Stimulated activated naive CD8-positive, alpha-beta T cell treated with anti-CD3 and anti-CD28 coated beads, Interleukin-15, amount 100 ng/mL, for 72 hours (primary cell): Measurements from ENCODE around the gene BBIP1.

Source experiments
- ATAC-seq: fragments of 150-1000 bp; cut with Tn5 transposase; 2 replicates; pipeline ENCODE4 v1.10.0; 2021; ENCODE audit warnings: mild to moderate bottlenecking, moderate library complexity
- DNase-seq, 2 donors: peaks; one replicate each; pipeline ENCODE4 v3.0.0; 2021 to 2022
- H3K27ac Mint-ChIP-seq, 2 donors: one replicate each; pipeline ENCODE4 v1.8.0; 2022; ENCODE audit warnings: mild to moderate bottlenecking in 2 of 2, mixed read lengths in 2 of 2, moderate library complexity in 2 of 2
- H3K27me3 Mint-ChIP-seq: one replicate; pipeline ENCODE4 v1.8.0; 2022; ENCODE audit warnings: mixed read lengths
- H3K4me1 Mint-ChIP-seq: one replicate; pipeline ENCODE4 v1.8.0; 2022; ENCODE audit warnings: mild to moderate bottlenecking, mixed read lengths
- H3K4me3 Mint-ChIP-seq, 2 donors: one replicate each; pipeline ENCODE4 v1.8.0; 2022; ENCODE audit warnings: mild to moderate bottlenecking in 2 of 2, mixed read lengths in 2 of 2, moderate library complexity in 1 of 2
- H3K9me3 Mint-ChIP-seq, 2 donors: one replicate each; pipeline ENCODE4 v1.8.0; 2022; ENCODE audit warnings: mixed read lengths in 2 of 2

Gene BBIP1

DNA sequence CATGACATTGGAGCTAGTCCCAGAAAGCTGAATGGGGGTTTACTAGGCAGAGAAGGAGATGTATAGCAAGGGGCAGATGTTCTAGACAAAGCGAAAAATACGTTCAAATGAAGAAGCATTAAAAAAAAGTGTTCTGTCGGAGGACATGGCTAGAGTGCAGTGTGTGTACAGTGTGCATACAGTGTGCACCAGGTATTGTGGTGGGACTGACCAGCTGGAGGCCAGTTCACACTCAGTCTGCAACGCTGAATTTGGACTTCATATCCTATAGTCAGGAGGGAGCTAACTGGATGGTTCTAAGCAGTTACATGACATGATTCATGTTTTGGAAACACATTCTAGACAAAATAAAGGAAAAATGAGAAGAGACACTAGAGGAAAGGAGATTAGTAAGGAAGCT lies 8.8 kb downstream of the BBIP1 start:
- peaks cover 11% of the 10 kb centered on the region for H3K4me1 Mint-ChIP-seq

DNA sequence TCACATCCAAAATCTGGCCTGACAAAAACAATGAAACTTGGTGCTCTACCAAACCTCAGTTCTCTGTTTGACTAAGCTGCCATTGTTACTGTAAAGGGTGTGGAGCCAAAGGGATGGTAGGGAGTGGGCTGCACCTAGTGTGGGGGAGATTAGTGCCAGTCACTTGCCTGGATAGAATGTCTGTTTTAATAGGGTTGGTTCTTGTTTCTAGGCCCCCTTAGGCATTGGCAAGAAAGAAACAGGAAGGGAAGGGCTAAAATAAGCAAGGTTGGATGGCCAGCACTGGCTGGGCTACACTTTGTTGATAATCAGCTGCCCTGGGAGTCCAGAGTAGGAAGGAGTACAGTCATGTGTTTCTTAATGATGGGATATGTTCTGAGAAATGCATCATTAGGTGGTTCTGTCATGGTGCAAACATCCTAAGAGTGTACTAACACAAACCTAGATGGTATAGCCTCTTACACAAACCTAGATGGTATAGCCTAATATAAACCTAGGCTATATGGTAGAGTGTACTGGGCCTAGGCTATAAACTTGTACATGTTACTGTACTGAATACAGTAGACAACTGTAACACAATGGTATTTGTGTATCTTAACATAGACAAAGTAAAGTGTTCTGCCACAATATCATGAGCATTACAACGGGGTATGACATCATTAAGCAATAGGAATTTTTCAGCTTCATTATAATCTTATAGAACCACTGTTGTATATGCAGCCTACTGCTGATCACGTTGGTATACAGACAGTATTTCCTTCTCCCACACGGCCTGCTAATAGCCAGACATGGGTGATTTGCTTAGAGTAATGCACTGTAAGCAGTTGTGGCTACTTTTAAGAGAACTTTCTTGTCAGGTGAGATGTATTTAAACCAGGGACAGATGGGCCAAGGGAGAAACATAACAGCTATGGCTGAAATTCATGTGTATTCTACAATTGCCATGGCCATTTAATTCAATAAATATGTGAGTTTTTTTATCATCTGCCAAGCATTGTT lies 15.4 kb downstream of the BBIP1 start:
- Mint-ChIP-seq H3K9me3 (no peaks in the 10 kb centered on the region), H3K4me3 (peak overlapping the region; percentile 64 to 77), H3K4me1 (peaks cover 40% of the 10 kb centered on the region), H3K27ac (peak overlapping the region; percentile 97 to 99), H3K27me3 (no peaks in the 10 kb centered on the region)
- DNase-seq (peak; percentile 45 to 59), ATAC-seq (peak; percentile 91)

More for the DNA sequence above, 8.8 kb downstream of the BBIP1 start:
- DNase-seq, result no peak
- no peak overlapping the region for H3K4me3 Mint-ChIP-seq
- H3K27ac Mint-ChIP-seq, result peak overlapping the region in 1 of 2 donors; percentile 2
- ATAC-seq, result peak; percentile 18
- no peaks in the 10 kb centered on the region for H3K27me3 Mint-ChIP-seq
- H3K9me3 Mint-ChIP-seq, result no peaks in the 10 kb centered on the region

DNA sequence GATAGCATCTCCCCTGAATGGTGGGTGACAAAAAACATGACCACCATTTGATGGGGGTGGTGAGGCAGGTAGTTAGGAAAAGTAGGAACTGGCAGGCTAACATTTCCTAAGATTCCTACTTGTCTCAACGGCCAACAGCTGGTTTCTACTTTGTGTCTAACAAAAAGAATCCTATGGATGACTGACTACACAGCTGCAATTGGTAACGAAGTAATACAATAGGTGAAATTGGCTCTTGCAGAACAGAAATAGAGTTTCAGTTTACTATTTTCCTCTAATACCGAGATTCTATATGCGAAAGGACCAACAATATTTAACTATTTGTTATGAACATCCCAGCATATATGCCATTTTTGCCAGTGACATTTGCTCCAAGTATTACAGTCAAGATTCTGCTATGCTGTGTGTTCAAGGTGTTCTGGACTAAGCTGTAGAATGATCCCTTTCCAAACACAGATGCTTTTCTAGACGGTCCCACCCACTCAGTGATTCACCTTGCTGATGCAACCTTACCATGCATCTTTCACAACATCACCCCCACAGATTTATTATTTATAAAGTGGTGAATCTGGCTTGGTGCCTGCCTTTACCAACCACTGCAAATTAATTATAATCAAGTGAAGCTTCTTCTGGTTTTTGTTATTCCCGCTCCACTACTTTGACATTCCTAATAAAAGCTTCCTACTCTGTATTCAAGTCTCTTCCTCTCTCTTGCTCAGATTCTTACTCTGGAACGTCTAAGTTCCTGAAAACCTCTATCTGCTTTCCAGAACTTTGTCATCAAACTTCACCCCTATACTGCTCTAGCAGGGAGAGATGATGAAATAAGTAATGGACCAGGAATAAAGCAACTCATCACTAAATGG lies 16.8 kb downstream of the BBIP1 start:
- ATAC-seq (peak; percentile 75), DNase-seq (peak; percentile 51 to 66)
- peak overlapping the region; percentile 64 to 77 for H3K4me3 Mint-ChIP-seq
- no peaks in the 10 kb centered on the region for H3K27me3 Mint-ChIP-seq
- H3K27ac Mint-ChIP-seq, result peak overlapping the region; percentile 97 to 99
- H3K9me3 Mint-ChIP-seq, result no peaks in the 10 kb centered on the region
- H3K4me1 Mint-ChIP-seq, result peaks cover 41% of the 10 kb centered on the region

DNA sequence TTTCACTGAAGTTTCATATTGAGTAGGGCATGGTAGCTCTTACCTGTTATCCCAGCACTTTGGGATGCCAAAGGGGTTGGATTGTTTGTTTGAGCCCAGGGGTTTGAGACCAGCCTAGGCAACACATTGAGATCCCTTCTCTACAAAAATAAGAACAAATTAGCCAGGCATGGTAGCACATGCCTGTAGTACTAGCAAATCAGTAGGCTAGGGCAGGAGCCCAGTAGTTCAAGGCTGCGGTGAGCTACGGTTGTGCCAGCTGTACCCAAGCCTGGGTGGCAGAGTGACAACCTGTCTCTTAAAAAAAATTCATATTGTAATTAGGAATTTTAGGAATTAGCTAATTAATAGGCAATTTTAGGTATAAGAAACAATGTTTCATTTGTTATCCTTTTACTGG lies 18.0 kb downstream of the BBIP1 start:
- ATAC-seq (no peak), DNase-seq (no peak)
- no peaks in the 10 kb centered on the region for H3K27me3 Mint-ChIP-seq
- peaks cover 47% of the 10 kb centered on the region for H3K4me1 Mint-ChIP-seq
- H3K4me3 Mint-ChIP-seq, result no peak overlapping the region
- H3K27ac Mint-ChIP-seq, result peak overlapping the region in 1 of 2 donors; percentile 78
- H3K9me3 Mint-ChIP-seq, result no peaks in the 10 kb centered on the region

DNA sequence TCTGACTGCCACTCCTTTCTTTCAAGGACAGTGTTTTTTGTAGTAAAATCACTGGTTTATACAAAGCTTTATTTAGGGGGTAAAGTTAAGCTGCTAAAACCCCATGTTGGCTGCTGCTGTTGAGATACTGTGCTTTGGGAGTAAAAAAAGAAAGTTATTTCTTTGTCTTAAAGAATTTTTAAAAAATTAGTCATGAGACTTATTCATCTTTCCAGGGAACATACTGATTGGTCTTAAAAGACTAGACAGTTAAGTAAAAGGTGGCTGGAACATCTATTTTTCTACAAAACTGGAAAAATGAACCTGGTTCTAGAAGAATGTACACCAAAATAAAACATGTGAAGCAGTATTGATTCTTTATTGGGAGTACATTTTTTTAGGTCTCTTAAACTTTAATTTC lies 20.6 kb downstream of the BBIP1 start:
- DNase-seq, result no peak
- Mint-ChIP-seq H3K27me3 (no peaks in the 10 kb centered on the region), H3K4me1 (peaks cover 54% of the 10 kb centered on the region)

DNA sequence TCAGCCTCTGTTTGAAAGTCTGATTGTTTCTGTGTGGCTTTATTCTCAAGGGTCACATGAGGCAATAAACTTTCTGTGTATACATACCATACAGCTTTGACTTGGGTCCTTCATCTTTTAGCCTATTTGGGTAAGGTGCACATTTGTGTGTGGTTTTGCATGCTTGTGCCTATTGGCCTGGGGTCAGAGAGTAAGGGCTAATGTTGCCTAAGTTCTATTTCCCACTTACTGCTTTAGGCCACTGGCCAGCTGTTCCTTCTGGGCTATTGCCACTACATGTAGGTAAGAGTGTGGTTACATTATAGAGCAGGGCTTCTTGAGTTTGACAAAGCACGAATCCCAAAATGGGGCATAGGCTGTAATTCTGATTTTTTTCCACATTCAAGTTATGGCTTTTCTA lies 21.8 kb downstream of the BBIP1 start:
- no peak for DNase-seq
- H3K4me1 Mint-ChIP-seq, result peaks cover 52% of the 10 kb centered on the region
- H3K27me3 Mint-ChIP-seq, result no peaks in the 10 kb centered on the region
- ATAC-seq, result no peak
- no peaks in the 10 kb centered on the region for H3K9me3 Mint-ChIP-seq
- no peak overlapping the region for H3K4me3 Mint-ChIP-seq
- peak overlapping the region in 1 of 2 donors; percentile 74 for H3K27ac Mint-ChIP-seq

More for the DNA sequence above, 20.6 kb downstream of the BBIP1 start:
- Mint-ChIP-seq H3K9me3 (no peaks in the 10 kb centered on the region), H3K27ac (no peak overlapping the region), H3K4me3 (no peak overlapping the region)
- ATAC-seq, result no peak

DNA sequence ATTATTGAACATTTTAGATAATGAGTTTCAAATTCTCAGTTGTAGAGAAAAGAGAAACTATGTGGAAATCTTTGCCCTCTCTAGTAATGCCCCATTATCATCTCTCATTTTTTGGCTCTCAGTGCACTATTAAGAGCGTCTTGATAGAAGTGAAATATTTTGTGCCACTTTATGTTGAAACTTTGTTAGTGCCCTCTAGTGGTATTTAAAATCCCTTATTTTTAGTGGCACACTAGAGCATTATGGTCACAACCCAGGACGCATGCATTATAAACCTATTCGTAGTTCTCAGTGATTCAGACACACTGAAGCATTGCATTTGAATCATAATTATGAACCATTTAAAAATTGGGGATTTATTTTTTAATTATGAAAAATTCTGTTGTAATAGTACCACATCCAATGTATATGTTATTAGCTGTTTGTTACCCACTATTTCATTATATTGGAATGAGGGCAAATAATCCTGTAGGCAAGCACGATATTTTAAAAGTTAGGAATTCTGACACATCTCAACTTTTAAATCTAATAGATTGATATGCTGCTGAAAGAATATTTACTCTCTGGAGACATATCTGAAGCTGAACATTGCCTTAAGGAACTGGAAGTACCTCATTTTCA lies 25.3 kb downstream of the BBIP1 start:
- DNase-seq, result no peak
- Mint-ChIP-seq H3K27me3 (no peaks in the 10 kb centered on the region), H3K27ac (no peak overlapping the region), H3K9me3 (no peaks in the 10 kb centered on the region), H3K4me1 (peaks cover 62% of the 10 kb centered on the region), H3K4me3 (no peak overlapping the region)
- peak; percentile 97 for ATAC-seq

DNA sequence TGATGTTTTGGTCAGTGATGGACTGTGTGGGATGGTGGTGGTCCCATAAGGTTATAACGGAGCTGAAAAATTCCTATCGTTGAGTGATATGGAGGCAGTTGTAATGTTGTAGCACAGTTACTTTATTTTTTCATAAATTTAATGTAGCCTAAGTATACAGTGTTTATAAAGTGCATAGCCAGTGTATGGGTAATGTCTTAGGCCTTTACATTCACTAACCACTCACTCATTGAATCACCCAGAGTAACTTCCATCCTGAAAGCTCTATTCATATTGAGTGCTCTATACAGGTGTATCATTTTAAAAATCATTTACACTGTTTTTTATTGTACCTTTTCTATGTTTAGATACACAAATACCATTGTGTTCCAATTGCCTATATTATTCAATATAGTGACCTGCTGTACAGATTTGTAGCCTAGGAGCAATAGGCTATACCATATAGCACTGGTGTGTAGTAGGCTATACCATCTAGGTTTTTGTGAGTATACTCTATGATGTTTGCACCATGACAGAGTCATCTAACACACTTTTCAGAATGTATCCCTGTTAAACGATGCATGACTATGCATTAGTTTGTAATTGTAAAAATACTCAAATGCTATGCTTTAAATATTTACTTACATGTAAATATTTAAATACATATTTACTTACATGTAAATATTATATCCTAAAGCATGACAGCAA lies 26.2 kb downstream of the BBIP1 start:
- Mint-ChIP-seq H3K4me3 (no peak overlapping the region), H3K4me1 (peaks cover 60% of the 10 kb centered on the region), H3K27ac (no peak overlapping the region), H3K9me3 (no peaks in the 10 kb centered on the region), H3K27me3 (no peaks in the 10 kb centered on the region)
- ATAC-seq (peak; percentile 46), DNase-seq (no peak)

DNA sequence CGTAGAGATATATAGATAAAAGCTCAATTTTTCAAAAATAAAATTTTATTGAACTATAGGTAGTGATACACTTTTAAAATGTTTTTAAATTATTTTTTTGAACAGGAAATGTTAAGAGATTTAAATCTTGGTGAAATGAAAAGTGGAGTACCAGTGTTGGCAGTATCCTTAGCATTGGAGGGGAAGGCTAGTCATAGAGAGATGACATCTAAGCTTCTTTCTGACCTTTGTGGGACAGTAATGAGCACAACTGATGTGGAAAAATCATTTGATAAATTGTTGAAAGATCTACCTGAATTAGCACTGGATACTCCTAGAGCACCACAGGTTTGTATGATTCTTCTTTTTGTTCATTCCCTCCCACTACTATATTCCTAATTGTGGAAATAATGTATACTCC lies 31.4 kb downstream of the BBIP1 start:
- no peak overlapping the region for H3K4me3 Mint-ChIP-seq
- H3K9me3 Mint-ChIP-seq, result no peaks in the 10 kb centered on the region
- H3K27ac Mint-ChIP-seq, result no peak overlapping the region
- no peak for ATAC-seq
- no peak for DNase-seq
- peaks cover 69% of the 10 kb centered on the region for H3K4me1 Mint-ChIP-seq
- no peaks in the 10 kb centered on the region for H3K27me3 Mint-ChIP-seq

DNA sequence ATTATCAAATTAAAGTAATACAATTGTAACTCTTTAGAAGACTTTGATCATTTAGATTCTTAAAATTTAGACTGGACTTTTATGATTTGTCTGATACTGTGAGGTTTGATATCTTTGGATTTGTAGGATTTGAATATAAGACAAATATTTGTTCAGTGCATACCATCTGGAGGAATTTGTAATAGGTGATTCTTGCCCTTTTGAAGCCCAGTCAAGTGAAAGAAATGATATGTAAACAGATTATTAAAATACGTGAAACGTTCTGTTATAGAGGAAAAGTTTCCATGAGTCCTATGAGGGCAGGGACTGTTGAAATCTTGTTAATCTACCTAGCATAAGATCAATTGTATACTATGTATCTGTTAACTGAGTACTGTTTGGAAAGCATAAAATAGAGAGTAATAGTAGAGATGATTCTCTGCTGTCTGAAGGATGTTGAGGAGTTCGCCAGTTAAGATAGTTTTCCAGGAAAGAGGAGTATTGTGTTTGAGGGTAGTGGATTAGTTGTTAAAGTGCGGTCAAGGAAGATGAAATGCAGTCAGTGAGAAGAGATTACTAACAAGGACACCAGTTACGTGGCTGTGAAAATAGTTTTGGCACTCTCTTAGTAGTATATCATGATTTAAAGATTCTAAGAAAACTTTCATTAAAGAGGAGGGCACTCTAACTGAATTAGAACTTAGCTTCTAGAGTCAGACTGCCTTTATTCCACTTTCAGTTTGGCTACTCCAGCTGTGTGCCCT lies 32.9 kb downstream of the BBIP1 start:
- Mint-ChIP-seq H3K27me3 (no peaks in the 10 kb centered on the region), H3K4me3 (peak overlapping the region; percentile 1 to 33), H3K27ac (peak overlapping the region in 1 of 2 donors; percentile 2), H3K9me3 (no peaks in the 10 kb centered on the region), H3K4me1 (peaks cover 70% of the 10 kb centered on the region)
- DNase-seq, result no peak
- no peak for ATAC-seq

DNA sequence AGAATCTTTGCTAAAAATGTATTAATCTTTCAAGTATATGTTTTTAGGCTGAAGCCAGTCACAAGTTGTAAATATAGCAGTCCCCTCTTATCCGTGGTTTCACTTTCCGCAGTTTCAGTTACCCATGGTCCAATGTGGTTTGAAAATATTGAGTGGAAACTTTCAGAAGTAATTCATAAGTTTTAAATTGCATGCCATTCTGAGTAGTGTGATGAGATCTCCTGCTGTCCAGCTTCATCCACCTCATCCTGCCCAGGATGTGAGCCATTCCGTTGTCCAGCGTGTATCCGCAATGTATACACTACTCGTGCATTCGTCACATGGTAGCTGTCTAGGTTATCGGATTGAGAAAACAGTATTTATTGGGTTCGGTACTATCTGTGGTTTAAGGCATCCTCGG lies 35.1 kb downstream of the BBIP1 start:
- peak; percentile 76 for ATAC-seq

DNA sequence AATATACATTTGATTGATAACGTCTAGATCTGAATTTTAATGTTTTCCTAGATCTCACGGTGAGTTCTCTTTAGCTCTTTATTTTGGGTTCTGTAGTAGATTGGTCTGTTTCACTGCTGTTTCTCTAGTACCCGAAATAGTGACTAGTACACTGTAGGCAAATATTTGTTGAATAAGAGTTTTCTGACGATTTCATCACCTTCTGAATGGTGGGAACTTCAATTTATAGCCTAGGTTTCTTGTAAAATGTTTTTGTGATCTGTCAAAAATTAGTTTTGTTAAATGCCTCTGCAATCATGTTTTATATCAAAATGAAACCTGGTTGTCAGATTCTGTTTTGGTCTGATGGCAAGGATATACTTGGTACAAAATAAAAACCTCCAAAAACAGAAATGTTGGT lies 37.1 kb downstream of the BBIP1 start:
- DNase-seq (no peak), ATAC-seq (no peak)
- no peaks in the 10 kb centered on the region for H3K9me3 Mint-ChIP-seq
- peak overlapping the region in 1 of 2 donors; percentile 8 for H3K27ac Mint-ChIP-seq
- H3K4me3 Mint-ChIP-seq, result peak overlapping the region; percentile 20 to 59
- no peaks in the 10 kb centered on the region for H3K27me3 Mint-ChIP-seq
- H3K4me1 Mint-ChIP-seq, result peaks cover 85% of the 10 kb centered on the region

More for the DNA sequence above, 35.1 kb downstream of the BBIP1 start:
- Mint-ChIP-seq H3K4me1 (peaks cover 78% of the 10 kb centered on the region), H3K4me3 (peak overlapping the region; percentile 38 to 77), H3K9me3 (no peaks in the 10 kb centered on the region), H3K27ac (peak overlapping the region; percentile 75 to 81), H3K27me3 (no peaks in the 10 kb centered on the region)
- no peak for DNase-seq

DNA sequence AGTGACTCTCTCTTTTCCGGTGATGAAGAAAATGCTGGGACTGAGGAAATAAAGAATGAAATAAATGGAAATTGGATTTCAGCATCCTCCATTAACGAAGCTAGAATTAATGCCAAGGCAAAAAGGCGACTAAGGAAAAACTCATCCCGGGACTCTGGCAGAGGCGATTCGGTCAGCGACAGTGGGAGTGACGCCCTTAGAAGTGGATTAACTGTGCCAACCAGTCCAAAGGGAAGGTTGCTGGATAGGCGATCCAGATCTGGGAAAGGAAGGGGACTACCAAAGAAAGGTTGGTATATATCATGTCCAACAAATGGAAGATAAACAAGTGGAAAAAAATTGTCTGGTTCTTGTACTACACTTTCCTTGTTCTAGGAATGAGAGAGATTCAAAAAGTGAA lies 37.7 kb downstream of the BBIP1 start:
- Mint-ChIP-seq H3K27me3 (no peaks in the 10 kb centered on the region), H3K4me3 (peak overlapping the region; percentile 48 to 59), H3K27ac (peak overlapping the region in 1 of 2 donors; percentile 81), H3K4me1 (peaks cover 82% of the 10 kb centered on the region), H3K9me3 (no peaks in the 10 kb centered on the region)
- DNase-seq (no peak), ATAC-seq (no peak)

DNA sequence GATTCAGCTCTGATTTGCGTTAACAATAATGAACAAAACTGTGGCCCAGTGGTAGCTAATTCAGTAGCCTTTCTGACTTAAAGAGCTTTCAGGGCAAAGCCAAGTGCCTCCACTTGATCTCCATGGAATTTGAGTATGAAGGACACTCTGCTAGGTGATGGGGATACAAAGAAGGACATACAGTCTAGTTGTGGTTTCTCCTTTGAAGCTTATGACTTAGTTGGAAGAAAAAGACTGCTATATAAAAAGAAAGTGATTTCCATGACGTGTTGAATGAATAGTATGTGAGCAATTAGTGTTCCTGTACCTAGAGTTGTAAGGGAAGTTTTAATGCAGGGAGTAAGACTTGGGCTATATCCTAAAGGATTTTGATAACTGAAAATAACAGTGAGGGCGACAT lies 39.0 kb downstream of the BBIP1 start:
- Mint-ChIP-seq H3K4me3 (peak overlapping the region; percentile 2 to 39), H3K4me1 (peaks cover 83% of the 10 kb centered on the region)

More for the DNA sequence above, 39.0 kb downstream of the BBIP1 start:
- Mint-ChIP-seq H3K27ac (peak overlapping the region in 1 of 2 donors; percentile 66), H3K27me3 (no peaks in the 10 kb centered on the region), H3K9me3 (no peaks in the 10 kb centered on the region)
- DNase-seq (no peak), ATAC-seq (no peak)
